K562 (cell line): ENCODE data around the gene MRPL44. TPM values are rescaled to one million over a fixed set of nuclear protein-coding genes. Genes with fewer than 3 reads are reported as not detected.

ENCODE experiments used
- ATAC-seq: fragments of 200-7000 bp; cut with Tn5 transposase; 3 replicates; pipeline ENCODE4 v1.9.1; 2020; ENCODE audit warnings: moderate library complexity
- BruUV-seq: library from RNA; stranded (reverse); fragments of 400-500 nt; replicated peaks from 2 replicates; lab custom pipeline; 2021; lab: Mats Ljungman, UMichigan
- CTCF ChIA-PET: fragments of 300-600 bp; formaldehyde crosslinking; extraction: SDS; loops from one replicate; lab custom pipeline; 2021; ENCODE audit warnings: low intra/inter-chr PET ratio; lab: Yijun Ruan, JAX
- POLR2A ChIA-PET: fragments of 300-600, 350-650 bp; sonication (Branson Sonifier 250); formaldehyde crosslinking; extraction: SDS; loops from one replicate; lab custom pipeline; 2021; ENCODE audit warnings: antibody characterized with exemption, inconsistent platforms; lab: Yijun Ruan, JAX
- DNase-seq, 4 experiments: peaks; one replicate each; pipeline versions ENCODE4 v3.0.0 to v3.0.0-alpha.2; 2011 to 2018; ENCODE audit warnings: low spot score in 3 of 4, mixed read lengths in 3 of 4; ENCODE audit errors: extremely low read depth in 1 of 4
- FAIRE-seq: peaks from 2 replicates; lab custom pipeline; 2011; peaks lifted over from hg19 to GRCh38; lab: Jason Lieb, UNC
- H2AFZ ChIP-seq: 2 replicates; pipeline ENCODE4 v1.6.0; 2011; ENCODE audit warnings: low read depth, low read length, control low read depth, inconsistent platforms
- H3K27ac ChIP-seq: fragments of 200-600 bp; 3 replicates; pipeline ENCODE4 v1.8.0; 2011; ENCODE audit warnings: low read depth, mild to moderate bottlenecking, control low read depth, inconsistent platforms, low read length, moderate library complexity, mixed read lengths; ENCODE audit errors: extremely low read depth
- H3K27me3 ChIP-seq, 2 experiments: fragments of 300-600 bp in 1 of 2; 2 replicates in 1 of 2; 3 replicates in 1 of 2; pipeline versions ENCODE4 v1.6.0 to v1.8.0; 2011; ENCODE audit warnings: inconsistent platforms in 2 of 2, low read length in 2 of 2, mild to moderate bottlenecking in 1 of 2, mixed read lengths in 1 of 2, moderate library complexity in 1 of 2; ENCODE audit not compliant: control insufficient read depth in 2 of 2, insufficient read depth in 2 of 2
- H3K36me3 ChIP-seq: fragments of 300-600 bp; 3 replicates; pipeline ENCODE4 v1.8.0; 2011; ENCODE audit warnings: mild to moderate bottlenecking, low read length, inconsistent platforms; ENCODE audit not compliant: control insufficient read depth, insufficient read depth
- H3K4me1 ChIP-seq, 2 experiments: fragments of 200-600 bp in 1 of 2; replicated peaks in 1 of 2; 2 replicates in 1 of 2; 3 replicates in 1 of 2; pipeline versions ENCODE4 v1.5.1 to v1.8.0; 2011; ENCODE audit warnings: inconsistent platforms in 2 of 2, low read length in 2 of 2, mild to moderate bottlenecking in 1 of 2, mixed read lengths in 1 of 2, moderate library complexity in 1 of 2; ENCODE audit not compliant: control insufficient read depth in 2 of 2, insufficient read depth in 2 of 2
- H3K4me2 ChIP-seq: 2 replicates; pipeline ENCODE4 v1.6.1; 2011; ENCODE audit warnings: low read length, control low read depth, inconsistent platforms, mixed read lengths; ENCODE audit not compliant: insufficient read depth
- H3K4me3 ChIP-seq: fragments of 200-600 bp; sonication (generic), shearing (Covaris generic); 2 replicates; pipeline ENCODE4 v1.5.1; 2016; ENCODE audit warnings: control low read depth, inconsistent platforms
- H3K79me2 ChIP-seq: fragments of 200-600 bp; 3 replicates; pipeline ENCODE4 v1.8.0; 2011; ENCODE audit warnings: low read length, inconsistent platforms; ENCODE audit not compliant: control insufficient read depth, insufficient read depth
- H3K9ac ChIP-seq, 2 experiments: 2 replicates each; pipeline versions ENCODE4 v1.6.0 to v1.6.1; 2011; ENCODE audit warnings: low read depth in 2 of 2, low read length in 2 of 2, control low read depth in 1 of 2, inconsistent platforms in 1 of 2, mild to moderate bottlenecking in 1 of 2, mixed read lengths in 1 of 2; ENCODE audit not compliant: insufficient read depth in 1 of 2
- H3K9me1 ChIP-seq: one replicate; pipeline ENCODE4 v1.6.0; 2011; ENCODE audit warnings: inconsistent platforms, mild to moderate bottlenecking, low read length, moderate library complexity; ENCODE audit not compliant: control insufficient read depth, insufficient read depth
- H3K9me3 ChIP-seq: replicated peaks from 2 replicates; pipeline ENCODE4 v1.5.1; 2011; ENCODE audit warnings: low read depth, low read length, inconsistent platforms; ENCODE audit not compliant: control insufficient read depth, insufficient read depth
- H4K20me1 ChIP-seq: replicated peaks from 2 replicates; pipeline ENCODE4 v1.6.1; 2011; ENCODE audit warnings: low read length, inconsistent platforms, mixed read lengths; ENCODE audit not compliant: control insufficient read depth, insufficient read depth
- DNMT1 ChIP-seq: fragments of 450-650 bp; IDR thresholded peaks from 2 replicates; pipeline ENCODE4 v1.6.1; 2016; ENCODE audit warnings: antibody characterized with exemption, mild to moderate bottlenecking
- FOSL1 ChIP-seq: fragments of 200-800 bp; sonication (Bioruptor generic); conservative IDR thresholded peaks from 2 replicates; pipeline ENCODE4 v1.6.1; 2016; ENCODE audit warnings: missing genetic modification characterization, missing compliant biosample characterization
- FOXA3 ChIP-seq, 2 experiments: fragments of 450-650 bp in 1 of 2; sonication (generic) in 1 of 2; formaldehyde crosslinking; IDR thresholded peaks in 1 of 2; conservative IDR thresholded peaks in 1 of 2; 2 replicates each; pipeline versions ENCODE4 v1.4.0 to v1.8.0; 2020 to 2022; ENCODE audit warnings: mild to moderate bottlenecking in 2 of 2, missing genetic modification reagents in 1 of 2
- RAD21 ChIP-seq, 2 experiments: fragments of 250-450 bp in 1 of 2; fragments of 450-650 bp in 1 of 2; sonication (Bioruptor Pico) in 1 of 2; formaldehyde crosslinking in 1 of 2; IDR thresholded peaks in 1 of 2; conservative IDR thresholded peaks in 1 of 2; 2 replicates each; pipeline versions ENCODE4 v1.4.0 to v1.8.0; 2020 to 2022; ENCODE audit warnings: mild to moderate bottlenecking in 2 of 2, moderate library complexity in 1 of 2
- SRF ChIP-seq, 2 experiments: fragments of 250-450, 450-650 bp in 1 of 2; sonication (Bioruptor Pico) in 1 of 2; sonication (generic) in 1 of 2; formaldehyde crosslinking; IDR thresholded peaks; 2 replicates each; pipeline versions ENCODE4 v1.5.0 to v1.5.1; 2020 to 2022; ENCODE audit warnings: mild to moderate bottlenecking in 1 of 2, missing genetic modification reagents in 1 of 2
- ZNF436 ChIP-seq: fragments of 250-450, 450-650 bp; sonication (Bioruptor Pico); formaldehyde crosslinking; IDR thresholded peaks from 2 replicates; pipeline ENCODE4 v1.7.0; 2020; ENCODE audit warnings: mild to moderate bottlenecking
- WGBS: fragments of 100-300 bp; shearing (Covaris generic); methylation state at CpG from one replicate; pipeline ENCODE4 v1.1.6; 2016; ENCODE audit warnings: low coverage, mixed read lengths; ENCODE audit not compliant: insufficient coverage; ENCODE audit errors: missing lambda C conversion rate; 5-methylcytosine and 5-hydroxymethylcytosine counted together
- in situ Hi-C: fragments of 300-500 bp; cut with MboI; formaldehyde crosslinking; loops from 4 replicates; pipeline ENCODE4 v1.15.0; 2018; ENCODE audit warnings: inconsistent platforms, mixed read lengths
- intact Hi-C: fragments of 100-400 bp; cut with micrococcal nuclease; formaldehyde crosslinking; loops from 2 replicates; pipeline ENCODE4 v1.14.2; 2022
- polyA plus RNA-seq, 8 experiments: library from polyadenylated mRNA; depleted of rRNA in 4 of 8; stranded (reverse) in 5 of 8; unstranded in 3 of 8; fragments of >200 nt; fragmentation: Nextera tagmentation in 2 of 8; fragmentation: Illumina TruSeq in 1 of 8; extraction: Ambion mirVana in 2 of 8; extraction: Trizol in 1 of 8; gene quantifications; 2 replicates each; pipeline versions ENCODE4 v1.2.1 to v1.2.3, GENCODE V29; 2011 to 2014; ENCODE audit warnings: inconsistent platforms in 1 of 8, missing spikeins in 1 of 8
- total RNA-seq, 7 experiments: library from RNA; depleted of rRNA in 6 of 7; stranded (reverse); fragments of >200 nt in 6 of 7; fragmentation: Illumina TruSeq in 2 of 7; extraction: Trizol in 2 of 7; gene quantifications; 2 replicates each; pipeline versions ENCODE4 v1.2.1 to v1.2.3, GENCODE V29; 2011 to 2021; ENCODE audit warnings: low replicate concordance in 1 of 7
- TF ChIP-seq, protein P1 (sequence below): IDR thresholded peaks from 2 replicates; pipeline ENCODE4 v1.6.1; 2014; ENCODE audit warnings: antibody characterized with exemption

The MRPL44 gene
- total and polyA plus RNA-seq, 9 of the 15 experiments (the other 6 are each of a cell fraction or from before 2014, with no cell fraction given), result 10.4 to 26.0 (median 20.2) TPM

DNA sequence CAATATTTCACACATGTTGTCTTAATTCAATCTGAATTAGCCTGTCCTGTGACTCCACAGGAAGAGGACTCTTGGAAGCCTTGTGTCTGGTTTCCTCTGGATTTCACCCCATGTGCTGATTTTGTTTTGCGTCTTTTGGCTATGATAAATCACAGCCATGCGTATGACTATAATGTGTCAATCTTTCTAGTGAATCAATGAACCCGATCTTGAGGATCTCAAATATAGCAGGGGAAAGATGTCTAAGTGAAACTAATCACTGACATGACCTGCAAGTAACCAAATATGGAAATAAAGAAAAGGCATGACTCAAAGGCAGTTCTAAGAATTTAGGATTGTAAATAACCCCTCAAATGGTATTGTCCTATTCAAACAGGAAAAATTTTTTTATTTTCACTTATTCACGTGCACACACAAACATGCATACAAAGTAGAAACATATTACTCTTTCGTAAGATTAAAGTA, 20.4 kb upstream of the MRPL44 start:
- TF ChIP-seq FOSL1 (tag) (peak; percentile 67), SRF (CRISPR knock-in tag; IDR thresholded peaks at IDR 0.05) (peak in 1 of 2 experiments; percentile 61; a peak in 1 of 4 replicates), ZNF436 (CRISPR knock-in tag) (no peak), DNMT1 (no peak)
- TF ChIP-seq, all 486 proteins: peak for 2
- WGBS, result 59% methylated on average over 5 of the region's 5 CpGs
- FAIRE-seq (no peak), DNase-seq (no peak), ATAC-seq (no peak)
- Histone ChIP-seq H3K9me1 (no peaks in the 10 kb centered on the region), H3K9me3 (peaks cover 2% of the 10 kb centered on the region; the same call in 1 of the 2 replicates), H3K4me3 (no peak overlapping the region), H3K9ac (no peak overlapping the region), H3K36me3 (no peaks in the 10 kb centered on the region), H4K20me1 (0 out of 2 replicates have a peak, but pooled peaks cover 5% of the 10 kb centered on the region), H3K4me1 (no peaks in the 10 kb centered on the region; a peak in 3 of 5 replicates), H3K4me2 (no peak overlapping the region), H3K27ac (no peak overlapping the region), H3K27me3 (no peaks in the 10 kb centered on the region), H3K79me2 (peaks cover 18% of the 10 kb centered on the region), H2AFZ (no peak overlapping the region)
- in situ Hi-C loops (no loop called here), intact Hi-C loops (no loop called here)
- no TSS peak for BruUV-seq
- CTCF ChIA-PET, result no interaction called here
- POLR2A ChIA-PET, result no interaction called here

DNA sequence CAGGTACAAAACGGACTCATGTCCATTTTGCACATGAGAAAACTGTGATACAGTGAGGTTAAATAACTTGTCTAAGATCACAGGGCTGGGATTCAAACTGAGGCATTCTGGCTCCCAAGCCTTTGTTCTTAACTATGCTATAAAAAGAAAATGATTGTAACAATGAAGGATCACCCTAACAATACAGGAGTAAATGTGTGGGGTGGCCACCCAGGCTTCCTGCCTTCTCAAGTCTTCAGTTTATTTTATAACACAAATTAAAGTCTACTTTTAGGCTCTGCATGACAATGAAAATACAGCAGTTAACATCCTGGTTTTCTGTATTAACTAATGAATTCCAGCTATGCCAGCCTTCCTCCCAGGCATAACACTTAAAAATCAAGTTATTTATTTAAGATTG, 19.7 kb upstream of the MRPL44 start:
- Histone ChIP-seq H3K9me3 (peaks cover 2% of the 10 kb centered on the region; the same call in 1 of the 2 replicates), H3K9ac (no peak overlapping the region)
- POLR2A ChIA-PET, result no interaction called here
- TF ChIP-seq, protein P1, sequence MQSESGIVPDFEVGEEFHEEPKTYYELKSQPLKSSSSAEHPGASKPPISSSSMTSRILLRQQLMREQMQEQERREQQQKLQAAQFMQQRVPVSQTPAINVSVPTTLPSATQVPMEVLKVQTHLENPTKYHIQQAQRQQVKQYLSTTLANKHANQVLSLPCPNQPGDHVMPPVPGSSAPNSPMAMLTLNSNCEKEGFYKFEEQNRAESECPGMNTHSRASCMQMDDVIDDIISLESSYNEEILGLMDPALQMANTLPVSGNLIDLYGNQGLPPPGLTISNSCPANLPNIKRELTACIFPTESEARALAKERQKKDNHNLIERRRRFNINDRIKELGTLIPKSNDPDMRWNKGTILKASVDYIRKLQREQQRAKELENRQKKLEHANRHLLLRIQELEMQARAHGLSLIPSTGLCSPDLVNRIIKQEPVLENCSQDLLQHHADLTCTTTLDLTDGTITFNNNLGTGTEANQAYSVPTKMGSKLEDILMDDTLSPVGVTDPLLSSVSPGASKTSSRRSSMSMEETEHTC, result no peak
- TF ChIP-seq RAD21 (CRISPR knock-in tag; conservative IDR thresholded peaks at IDR 0.05 in 1 of 2, IDR thresholded peaks at IDR 0.05 in 1 of 2) (no peak), FOXA3 (CRISPR knock-in tag; conservative IDR thresholded peaks at IDR 0.05 in 1 of 2, IDR thresholded peaks at IDR 0.05 in 1 of 2) (no peak)

More for the DNA sequence above, 19.7 kb upstream of the MRPL44 start:
- H3K27ac ChIP-seq, result no peak overlapping the region
- no peak overlapping the region for H2AFZ ChIP-seq
- no peaks in the 10 kb centered on the region; a peak in 3 of 5 replicates for H3K4me1 ChIP-seq
- H3K27me3 ChIP-seq, result no peaks in the 10 kb centered on the region
- 0% methylated on average over 1 of the region's 1 CpG for WGBS
- DNase-seq (no peak), FAIRE-seq (no peak), ATAC-seq (no peak)
- no TSS peak for BruUV-seq
- in situ Hi-C loops (no loop called here), intact Hi-C loops (no loop called here)
- no peaks in the 10 kb centered on the region for H3K36me3 ChIP-seq
- no peak overlapping the region for H3K4me2 ChIP-seq
- H4K20me1 ChIP-seq, result 0 out of 2 replicates have a peak, but pooled peaks cover 5% of the 10 kb centered on the region
- no peak overlapping the region for H3K4me3 ChIP-seq
- peaks cover 18% of the 10 kb centered on the region for H3K79me2 ChIP-seq
- no peaks in the 10 kb centered on the region for H3K9me1 ChIP-seq
- CTCF ChIA-PET, result no interaction called here
